A673 (cell line): ENCODE measurements around the gene WNK2.

Source experiments
- EZH2 ChIP-seq: fragments of 200-600 bp; sonication (generic); IDR thresholded peaks from 2 replicates; pipeline ENCODE4 v1.6.1; 2017; ENCODE audit warnings: borderline replicate concordance, low read depth, mild to moderate bottlenecking, mixed read lengths, antibody characterized with exemption, low read length; ENCODE audit not compliant: poor library complexity, severe bottlenecking
- TF ChIP-seq, protein P1 (sequence below): fragments of 300-800, 200-600 bp; sonication (generic); conservative IDR thresholded peaks from 2 replicates; pipeline ENCODE4 v1.5.1; 2017; ENCODE audit warnings: low read depth, mild to moderate bottlenecking, antibody characterized with exemption, low read length, moderate library complexity, mixed read lengths

DNA sequence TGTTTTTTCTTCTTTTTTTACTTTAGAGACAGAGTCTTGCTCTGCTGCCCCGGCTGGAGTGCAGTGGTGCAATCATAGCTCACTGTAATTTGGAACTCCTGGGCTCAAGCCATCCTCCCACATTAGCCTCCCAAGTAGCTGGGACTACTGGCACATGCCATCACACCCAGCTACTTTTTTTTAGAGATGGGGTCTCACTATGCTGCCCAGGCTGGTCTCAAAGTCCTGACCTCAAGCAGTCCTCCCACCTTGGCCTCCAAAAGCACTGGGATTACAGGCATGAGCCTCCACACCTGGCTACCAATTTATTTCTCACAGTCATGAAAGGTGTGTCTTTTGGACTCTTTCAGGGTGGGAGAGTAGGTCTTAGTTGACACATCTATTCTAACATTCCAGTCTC lies 184.5 kb downstream of the WNK2 start:
- TF ChIP-seq, protein P1, sequence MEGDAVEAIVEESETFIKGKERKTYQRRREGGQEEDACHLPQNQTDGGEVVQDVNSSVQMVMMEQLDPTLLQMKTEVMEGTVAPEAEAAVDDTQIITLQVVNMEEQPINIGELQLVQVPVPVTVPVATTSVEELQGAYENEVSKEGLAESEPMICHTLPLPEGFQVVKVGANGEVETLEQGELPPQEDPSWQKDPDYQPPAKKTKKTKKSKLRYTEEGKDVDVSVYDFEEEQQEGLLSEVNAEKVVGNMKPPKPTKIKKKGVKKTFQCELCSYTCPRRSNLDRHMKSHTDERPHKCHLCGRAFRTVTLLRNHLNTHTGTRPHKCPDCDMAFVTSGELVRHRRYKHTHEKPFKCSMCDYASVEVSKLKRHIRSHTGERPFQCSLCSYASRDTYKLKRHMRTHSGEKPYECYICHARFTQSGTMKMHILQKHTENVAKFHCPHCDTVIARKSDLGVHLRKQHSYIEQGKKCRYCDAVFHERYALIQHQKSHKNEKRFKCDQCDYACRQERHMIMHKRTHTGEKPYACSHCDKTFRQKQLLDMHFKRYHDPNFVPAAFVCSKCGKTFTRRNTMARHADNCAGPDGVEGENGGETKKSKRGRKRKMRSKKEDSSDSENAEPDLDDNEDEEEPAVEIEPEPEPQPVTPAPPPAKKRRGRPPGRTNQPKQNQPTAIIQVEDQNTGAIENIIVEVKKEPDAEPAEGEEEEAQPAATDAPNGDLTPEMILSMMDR, result no peak
- TF ChIP-seq EZH2, result no peak
